HS-5 (cell line): Measurements from ENCODE around the gene STOML3.
"Not testable (repeated sequence)": the region's sequence is repeated elsewhere in the genome, so short reads cannot be mapped to it uniquely, and the experiment has no call there.

ENCODE experiments used
- DNase-seq: peaks from one replicate; pipeline ENCODE4 v3.0.0-alpha.2; 2012; ENCODE audit warnings: low read depth

The STOML3 gene

GRCh38 chr13:38990693-38991092 lies at the start of gene STOML3:
STOML3 (minus strand) TSS chr13:38990831; CDS start chr13:38990721, 110 bp downstream.
- DNase-seq: no peak

GRCh38 chr13:39040206-39040605 lies 49.6 kb upstream of the STOML3 start:
- DNase-seq: no peak

- DNase-seq: no peak
Observed at GRCh38 chr13:39039041-39039440, 48.4 kb upstream of the STOML3 start.

GRCh38 chr13:39038569-39039030 lies 48.0 kb upstream of the STOML3 start:
- DNase-seq: no peak

- DNase-seq: peak; percentile 56
Observed at GRCh38 chr13:39037880-39038568, 47.4 kb upstream of the STOML3 start, which contains the start of the genes NHLRC3 and PROSER1. NHLRC3 (plus strand) TSS chr13:39038456; CDS start chr13:39038640, 184 bp downstream. PROSER1 (minus strand) TSS chr13:39038089; CDS start chr13:39037242, 847 bp downstream.

- no peak for DNase-seq
Observed at GRCh38 chr13:39037410-39037879, 46.8 kb upstream of the STOML3 start.

GRCh38 chr13:39036212-39036611 lies 45.6 kb upstream of the STOML3 start:
- DNase-seq: no peak

- no peak for DNase-seq
Observed at GRCh38 chr13:39035799-39036198, 45.2 kb upstream of the STOML3 start.

GRCh38 chr13:39035204-39035603 lies 44.6 kb upstream of the STOML3 start:
- DNase-seq: no peak

GRCh38 chr13:39034085-39034484 lies 43.5 kb upstream of the STOML3 start:
- no peak for DNase-seq

- DNase-seq: no peak
Observed at GRCh38 chr13:39032150-39032549, 41.5 kb upstream of the STOML3 start.

GRCh38 chr13:39025433-39025839 lies 34.8 kb upstream of the STOML3 start:
- DNase-seq: no peak

GRCh38 chr13:39023761-39024160 lies 33.1 kb upstream of the STOML3 start:
- DNase-seq: no peak

- no peak for DNase-seq
Observed at GRCh38 chr13:39023316-39023715, 32.7 kb upstream of the STOML3 start.

GRCh38 chr13:39020853-39021462 lies 30.3 kb upstream of the STOML3 start:
- DNase-seq: no peak

- DNase-seq: no peak
Observed at GRCh38 chr13:39016787-39017186, 26.2 kb upstream of the STOML3 start.

GRCh38 chr13:39016087-39016486 lies 25.5 kb upstream of the STOML3 start:
- no peak for DNase-seq

GRCh38 chr13:39013462-39013861 lies 22.8 kb upstream of the STOML3 start:
- DNase-seq: no peak

GRCh38 chr13:39012608-39013007 lies 22.0 kb upstream of the STOML3 start:
- DNase-seq: no peak

GRCh38 chr13:39006371-39007111 lies 15.9 kb upstream of the STOML3 start:
- not testable (repeated sequence) for DNase-seq

- no peak for DNase-seq
Observed at GRCh38 chr13:38998739-38999138, 8.1 kb upstream of the STOML3 start.

GRCh38 chr13:38993381-38993780 lies 2.8 kb upstream of the STOML3 start:
- no peak for DNase-seq

GRCh38 chr13:38981096-38981495 lies 9.5 kb downstream of the STOML3 start:
- no peak for DNase-seq
